Measurements from ENCODE around the gene NPC1.
"Not testable (repeated sequence)": the region's sequence is repeated elsewhere in the genome, so short reads cannot be mapped to it uniquely, and the experiment has no call there.

Gene NPC1

DNA sequence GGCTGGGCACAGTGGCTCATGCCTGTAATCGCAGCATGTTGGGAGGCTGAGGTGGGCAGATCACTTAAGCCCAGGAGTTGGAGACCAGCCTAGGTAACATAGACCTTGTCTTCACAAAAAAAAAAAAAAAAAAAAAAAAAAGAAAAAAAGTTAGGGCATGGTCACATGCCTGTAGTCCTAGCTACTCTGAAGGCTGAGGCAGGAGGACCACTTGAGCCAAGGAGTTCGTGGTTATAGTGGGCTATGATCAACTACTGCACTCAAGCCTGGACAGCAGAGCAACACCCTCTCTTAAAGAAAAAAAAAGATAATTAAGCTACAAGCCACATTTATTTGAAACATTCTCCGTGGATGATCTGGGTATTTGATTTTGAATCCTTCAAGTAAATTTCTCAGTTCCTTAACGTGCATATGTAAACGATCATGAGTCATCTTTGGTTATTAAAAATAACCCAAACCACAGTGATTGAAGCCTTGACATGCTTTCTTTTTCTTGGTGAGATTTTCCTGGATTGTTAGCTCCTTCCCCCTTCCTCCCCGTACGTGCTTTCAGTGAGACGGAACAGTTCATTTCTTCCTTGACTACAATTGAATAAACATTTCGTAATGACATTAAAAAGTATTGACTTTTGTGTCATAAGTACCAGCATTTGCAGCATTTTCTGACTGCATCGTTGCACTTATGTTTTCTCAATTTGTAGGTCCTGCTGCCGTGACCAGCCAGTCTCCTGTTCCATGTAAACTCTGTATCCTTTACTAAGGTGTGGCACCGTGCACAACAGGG lies 62.7 kb downstream of the NPC1 start:
- TF ChIP-seq, protein P1, sequence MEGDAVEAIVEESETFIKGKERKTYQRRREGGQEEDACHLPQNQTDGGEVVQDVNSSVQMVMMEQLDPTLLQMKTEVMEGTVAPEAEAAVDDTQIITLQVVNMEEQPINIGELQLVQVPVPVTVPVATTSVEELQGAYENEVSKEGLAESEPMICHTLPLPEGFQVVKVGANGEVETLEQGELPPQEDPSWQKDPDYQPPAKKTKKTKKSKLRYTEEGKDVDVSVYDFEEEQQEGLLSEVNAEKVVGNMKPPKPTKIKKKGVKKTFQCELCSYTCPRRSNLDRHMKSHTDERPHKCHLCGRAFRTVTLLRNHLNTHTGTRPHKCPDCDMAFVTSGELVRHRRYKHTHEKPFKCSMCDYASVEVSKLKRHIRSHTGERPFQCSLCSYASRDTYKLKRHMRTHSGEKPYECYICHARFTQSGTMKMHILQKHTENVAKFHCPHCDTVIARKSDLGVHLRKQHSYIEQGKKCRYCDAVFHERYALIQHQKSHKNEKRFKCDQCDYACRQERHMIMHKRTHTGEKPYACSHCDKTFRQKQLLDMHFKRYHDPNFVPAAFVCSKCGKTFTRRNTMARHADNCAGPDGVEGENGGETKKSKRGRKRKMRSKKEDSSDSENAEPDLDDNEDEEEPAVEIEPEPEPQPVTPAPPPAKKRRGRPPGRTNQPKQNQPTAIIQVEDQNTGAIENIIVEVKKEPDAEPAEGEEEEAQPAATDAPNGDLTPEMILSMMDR (IDR thresholded peaks at IDR 0.05; ENCODE audit: low read depth, low read length): no peak
- Histone ChIP-seq H3K36me3 (no peaks in the 10 kb centered on the region), H3K27me3 (no peaks in the 10 kb centered on the region), H3K4me3 (ENCODE audit: low read depth, low read length) (no peak overlapping the region), H3K9me3 (no peaks in the 10 kb centered on the region), H3K4me1 (no peaks in the 10 kb centered on the region)
- no peak for DNase-seq

DNA sequence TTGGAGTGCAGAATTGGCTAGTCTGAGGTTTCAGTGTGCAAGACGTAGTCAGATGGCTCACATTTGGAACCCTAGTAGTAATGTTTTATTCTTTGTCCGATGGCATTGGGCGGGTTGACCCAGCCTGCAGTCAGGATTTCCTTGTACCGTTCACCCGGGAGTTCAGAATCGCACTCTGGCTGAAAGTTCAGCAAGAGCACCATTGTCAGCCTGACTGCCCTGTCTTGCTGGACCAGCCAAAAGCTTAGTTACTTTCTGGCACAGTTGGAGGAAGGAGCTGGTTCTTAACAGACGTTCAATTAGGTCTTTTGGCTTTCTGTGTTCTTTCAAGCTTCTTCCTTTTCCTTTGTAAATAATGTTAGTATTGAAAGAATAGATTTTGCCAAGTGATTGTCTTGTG lies 64.4 kb downstream of the NPC1 start:
- no peaks in the 10 kb centered on the region for H3K9me3 ChIP-seq
- no peaks in the 10 kb centered on the region for H3K27me3 ChIP-seq
- H3K4me1 ChIP-seq: no peaks in the 10 kb centered on the region
- no peaks in the 10 kb centered on the region for H3K36me3 ChIP-seq
- TF ChIP-seq, protein P1 (IDR thresholded peaks at IDR 0.05; ENCODE audit: low read depth, low read length): no peak
- no peak for DNase-seq
- H3K4me3 ChIP-seq (ENCODE audit: low read depth, low read length): no peak overlapping the region

GRCh38 chr18:23521271-23521670 lies 65.0 kb downstream of the NPC1 start:
- H3K4me1 ChIP-seq: no peaks in the 10 kb centered on the region
- no peak overlapping the region for H3K4me3 ChIP-seq (ENCODE audit: low read depth, low read length)
- no peaks in the 10 kb centered on the region for H3K27me3 ChIP-seq
- no peaks in the 10 kb centered on the region for H3K9me3 ChIP-seq
- TF ChIP-seq, protein P1 (IDR thresholded peaks at IDR 0.05; ENCODE audit: low read depth, low read length): no peak
- H3K36me3 ChIP-seq: no peaks in the 10 kb centered on the region
- DNase-seq: no peak

GRCh38 chr18:23519734-23520133 lies 66.6 kb downstream of the NPC1 start:
- TF ChIP-seq, protein P1 (IDR thresholded peaks at IDR 0.05; ENCODE audit: low read depth, low read length): no peak
- Histone ChIP-seq H3K4me1 (no peaks in the 10 kb centered on the region), H3K36me3 (no peaks in the 10 kb centered on the region), H3K27me3 (no peaks in the 10 kb centered on the region), H3K9me3 (no peaks in the 10 kb centered on the region), H3K4me3 (ENCODE audit: low read depth, low read length) (no peak overlapping the region)
- no peak for DNase-seq

DNA sequence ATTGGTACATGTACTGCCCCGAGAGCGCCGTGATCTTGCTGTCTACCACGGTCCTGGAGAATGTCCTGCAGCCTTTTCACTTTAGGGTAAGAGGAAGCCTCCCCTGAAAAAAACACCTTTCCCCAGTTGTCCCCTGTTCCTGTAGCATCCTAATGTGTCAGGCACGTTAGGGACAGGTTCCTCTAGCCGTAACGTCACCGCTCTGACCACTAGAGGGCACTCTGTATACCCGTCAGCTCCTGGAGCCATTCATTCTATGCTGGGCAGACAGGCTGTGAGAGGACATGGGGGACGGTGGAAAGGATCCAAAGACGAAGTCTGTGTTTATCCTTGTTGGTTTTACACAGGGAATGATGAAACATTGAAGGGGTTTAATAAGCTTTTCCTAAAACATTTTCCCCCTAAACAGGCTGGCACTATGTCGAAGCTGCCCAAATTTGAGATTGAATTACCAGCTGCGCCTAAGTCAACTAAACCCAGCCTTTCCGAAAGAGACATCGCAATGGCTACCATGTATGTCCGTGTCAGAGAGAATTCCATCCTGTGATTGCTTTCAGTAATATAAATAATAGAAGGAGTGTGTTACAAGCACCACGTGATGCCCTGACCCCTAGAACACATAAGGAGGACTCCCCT lies 70.3 kb downstream of the NPC1 start:
- DNase-seq: peak; percentile 65
- TF ChIP-seq, protein P1 (IDR thresholded peaks at IDR 0.05; ENCODE audit: low read depth, low read length): peak; percentile 89

GRCh38 chr18:23512641-23513040 lies 73.7 kb downstream of the NPC1 start:
- no peaks in the 10 kb centered on the region for H3K36me3 ChIP-seq
- H3K4me3 ChIP-seq (ENCODE audit: low read depth, low read length): no peak overlapping the region
- TF ChIP-seq, protein P1 (IDR thresholded peaks at IDR 0.05; ENCODE audit: low read depth, low read length): no peak
- no peaks in the 10 kb centered on the region for H3K9me3 ChIP-seq
- no peaks in the 10 kb centered on the region for H3K4me1 ChIP-seq
- no peaks in the 10 kb centered on the region for H3K27me3 ChIP-seq
- no peak for DNase-seq

More for the DNA sequence above, 70.3 kb downstream of the NPC1 start:
- no peaks in the 10 kb centered on the region for H3K9me3 ChIP-seq
- no peaks in the 10 kb centered on the region for H3K4me1 ChIP-seq
- H3K36me3 ChIP-seq: no peaks in the 10 kb centered on the region
- H3K27me3 ChIP-seq: no peaks in the 10 kb centered on the region
- no peak overlapping the region for H3K4me3 ChIP-seq (ENCODE audit: low read depth, low read length)

DNA sequence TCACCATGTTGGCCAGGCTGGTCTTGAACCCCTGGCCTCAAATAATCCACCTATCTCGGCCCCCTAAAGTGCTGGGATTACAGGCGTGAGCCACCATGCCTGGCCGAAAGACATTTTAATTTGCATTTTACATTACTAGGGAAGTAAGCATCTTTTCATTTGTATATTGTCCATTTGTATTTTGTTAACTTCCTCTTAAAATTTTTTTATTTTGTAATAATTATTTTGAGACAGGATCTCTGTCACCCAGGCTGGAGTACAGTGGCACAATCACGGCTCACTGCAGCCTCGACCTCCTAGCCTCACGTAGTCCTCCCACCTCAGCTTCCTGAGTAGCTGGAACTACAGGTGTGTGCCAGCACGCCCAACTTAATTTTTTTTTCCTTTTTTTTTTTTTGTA lies 74.1 kb downstream of the NPC1 start:
- not testable (repeated sequence) for H3K36me3 ChIP-seq, H3K4me1 ChIP-seq, H3K27me3 ChIP-seq

DNA sequence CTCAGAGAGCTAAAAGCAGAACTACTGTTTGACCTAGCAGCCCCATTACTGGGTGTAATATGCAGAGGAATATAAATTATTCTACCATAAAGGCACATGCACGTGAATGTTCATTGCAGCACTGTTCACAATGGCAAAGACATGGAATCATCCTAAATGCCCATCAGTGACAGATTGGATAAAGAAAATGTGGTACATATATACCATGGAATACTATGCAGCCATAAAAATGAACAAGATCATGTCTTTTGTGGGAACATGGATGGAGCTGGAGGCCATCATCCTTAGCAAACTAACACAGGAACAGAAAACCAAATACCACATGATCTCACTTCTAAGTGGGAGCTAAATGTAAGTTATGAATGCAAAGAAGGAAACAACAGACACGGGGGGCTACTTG lies 75.4 kb downstream of the NPC1 start:
- H3K4me1 ChIP-seq; DNase-seq; H3K4me3 ChIP-seq (ENCODE audit: low read depth, low read length); H3K36me3 ChIP-seq; H3K27me3 ChIP-seq; H3K9me3 ChIP-seq: not testable (repeated sequence)

More for the DNA sequence above, 74.1 kb downstream of the NPC1 start:
- not testable (repeated sequence) for H3K9me3 ChIP-seq; DNase-seq; H3K4me3 ChIP-seq (ENCODE audit: low read depth, low read length)
